GM19099 (cell line): ENCODE results near the gene RBM38.

ENCODE experiments used
- POLR2A ChIP-seq: IDR thresholded peaks from 3 replicates; pipeline ENCODE4 v1.6.1; 2011; ENCODE audit warnings: low read depth; ENCODE audit not compliant: insufficient read length; ENCODE audit errors: extremely low read depth

Gene RBM38

GRCh38 chr20:57441510-57442154 is 50.4 kb downstream of the RBM38 start:
- TF ChIP-seq POLR2A, result no peak

- no peak for TF ChIP-seq POLR2A
These were observed 51.1 kb downstream of the RBM38 start for GRCh38 chr20:57442158-57442887.

- no peak for TF ChIP-seq POLR2A
These were observed 51.7 kb downstream of the RBM38 start for GRCh38 chr20:57442888-57443239.

DNA sequence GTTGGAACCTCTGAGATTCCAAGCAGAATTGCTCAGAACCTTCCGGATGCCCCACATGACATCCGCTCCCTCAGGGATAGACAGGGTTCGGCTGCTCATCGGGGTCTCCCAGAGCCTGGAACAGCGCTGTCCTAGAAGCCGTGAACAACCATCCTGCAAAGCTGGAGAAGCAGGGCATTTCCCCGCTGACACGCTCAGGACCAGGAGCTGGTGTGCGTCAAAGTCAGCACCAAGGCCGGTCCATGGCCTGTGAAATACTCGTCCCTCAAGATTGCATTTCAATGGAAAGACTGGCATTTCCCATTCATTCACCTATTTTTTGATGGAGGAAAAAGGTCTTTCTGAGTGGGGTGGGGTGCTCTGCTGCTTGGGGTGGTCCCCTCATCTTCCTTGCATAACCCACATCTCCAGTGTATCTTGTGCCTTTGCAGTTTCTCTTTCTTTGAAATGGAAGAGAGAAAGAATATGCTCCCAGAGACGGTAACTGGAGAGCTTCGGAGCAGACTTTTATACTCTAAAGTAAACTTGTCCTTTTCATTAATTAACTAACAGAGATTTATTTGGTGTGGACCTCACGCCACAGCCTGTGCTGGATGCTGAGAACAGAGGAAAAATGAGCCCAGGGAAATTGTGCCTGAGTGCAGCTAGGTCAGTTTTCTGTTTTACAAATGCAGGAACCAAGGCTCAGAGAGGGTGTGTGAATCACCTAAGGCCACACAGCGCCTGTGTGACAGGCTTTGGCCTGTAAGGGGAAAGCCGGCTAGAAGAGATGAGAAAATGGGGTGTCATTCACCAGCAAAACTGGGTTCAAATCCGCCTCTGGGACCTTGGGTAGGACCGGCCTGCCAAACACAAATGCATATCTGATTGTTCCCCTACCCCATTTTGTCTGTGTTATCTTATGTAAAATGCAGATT is 52.4 kb downstream of the RBM38 start:
- no peak for TF ChIP-seq POLR2A

DNA sequence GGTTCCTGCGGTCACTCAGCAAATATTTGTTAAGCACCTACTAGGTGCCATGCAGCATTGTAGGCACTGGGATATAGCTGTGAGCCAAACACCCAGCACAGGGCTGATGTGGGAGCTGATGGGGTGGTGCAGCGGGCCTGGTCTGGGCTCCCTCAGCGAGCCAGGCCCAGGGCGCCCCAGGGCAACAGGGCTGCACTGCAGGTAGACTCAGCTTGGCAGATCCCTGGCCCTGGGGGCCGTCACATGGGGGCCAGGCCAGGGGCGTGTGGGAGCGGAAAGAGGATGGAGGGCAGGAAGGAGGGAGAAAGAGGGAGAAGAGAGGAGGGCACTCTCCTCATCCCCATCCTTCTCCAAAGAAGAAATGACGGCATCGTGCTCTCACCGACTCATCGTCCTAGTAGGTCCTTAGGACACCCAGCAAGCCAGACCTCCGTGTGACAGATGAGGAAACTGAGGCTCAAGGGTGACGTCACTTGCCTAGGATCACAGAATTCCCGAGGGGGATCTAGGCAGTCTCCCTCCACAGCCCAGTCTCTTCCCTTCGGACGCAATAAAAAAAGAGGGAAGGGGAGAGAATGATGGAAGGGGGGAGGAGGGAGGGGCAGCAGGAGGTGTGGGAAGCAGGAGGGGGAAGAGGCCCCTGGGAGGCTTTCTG is 53.3 kb downstream of the RBM38 start:
- TF ChIP-seq POLR2A, result no peak

DNA sequence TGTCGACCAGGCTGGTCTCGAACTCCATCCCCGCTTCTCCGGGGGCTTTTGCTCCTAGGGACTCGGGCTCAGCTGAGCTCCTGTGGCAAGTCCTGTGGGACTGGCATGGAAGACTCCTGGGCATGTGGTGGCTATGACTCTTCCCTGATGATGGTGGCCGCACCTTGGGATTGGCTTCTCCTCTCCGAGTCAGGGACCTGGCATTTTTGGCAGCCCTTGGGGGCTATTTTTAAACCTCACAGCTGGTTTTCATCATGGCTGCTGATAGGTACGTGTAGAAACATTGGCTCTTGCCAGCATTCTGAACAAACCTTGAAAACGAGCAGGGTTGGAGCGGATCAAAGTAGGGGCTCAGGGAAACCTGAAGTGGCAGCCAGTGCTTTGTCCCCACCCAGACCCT is 54.1 kb downstream of the RBM38 start:
- no peak for TF ChIP-seq POLR2A

DNA sequence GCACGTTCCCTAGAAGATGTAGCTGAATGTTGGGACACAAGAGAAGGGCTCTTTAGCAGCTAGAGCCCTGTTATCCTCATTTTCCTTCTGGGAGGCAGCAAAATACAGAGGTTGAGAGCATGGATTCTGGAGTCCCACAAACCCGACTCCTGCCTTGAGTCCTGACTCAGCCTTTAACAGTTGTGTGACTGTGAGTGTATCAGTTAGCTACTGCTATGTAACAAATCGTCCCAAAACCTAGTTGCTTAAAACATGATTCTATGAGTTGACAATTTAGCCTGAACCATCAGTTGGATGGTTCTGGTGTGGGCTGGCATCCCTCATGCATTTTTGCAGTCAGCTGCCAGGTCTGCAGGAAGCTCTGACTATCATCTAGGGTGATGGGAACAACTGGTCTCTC is 54.6 kb downstream of the RBM38 start:
- no peak for TF ChIP-seq POLR2A

DNA sequence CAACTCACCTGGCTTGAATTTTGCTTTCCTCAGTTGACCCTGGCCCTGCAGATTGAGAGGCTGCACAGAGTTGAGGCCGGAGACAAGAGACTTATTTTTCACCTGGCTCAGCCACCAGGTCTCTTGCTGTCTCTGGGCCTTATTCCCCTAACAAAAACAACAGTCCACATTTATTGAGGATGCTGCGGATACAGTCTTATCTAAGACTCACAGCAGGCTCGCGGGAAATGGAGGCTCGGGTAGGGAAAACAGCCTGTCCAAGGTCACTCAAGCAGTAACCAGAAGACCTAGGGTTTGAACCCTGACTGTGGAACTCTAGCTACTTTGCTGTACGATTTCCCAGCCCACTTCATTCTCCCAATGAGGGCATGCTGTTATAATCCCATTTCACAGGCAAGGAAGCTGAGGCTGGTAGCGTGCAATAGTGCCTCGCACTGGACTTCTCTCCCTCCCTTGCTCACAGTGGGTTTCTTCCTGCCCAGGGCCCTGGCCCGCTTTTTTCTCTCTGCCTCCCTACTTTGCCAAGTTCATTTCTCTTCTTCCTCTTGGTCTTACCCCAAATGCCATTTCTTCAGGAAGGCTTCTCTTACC is 57.7 kb downstream of the RBM38 start:
- TF ChIP-seq POLR2A, result no peak

DNA sequence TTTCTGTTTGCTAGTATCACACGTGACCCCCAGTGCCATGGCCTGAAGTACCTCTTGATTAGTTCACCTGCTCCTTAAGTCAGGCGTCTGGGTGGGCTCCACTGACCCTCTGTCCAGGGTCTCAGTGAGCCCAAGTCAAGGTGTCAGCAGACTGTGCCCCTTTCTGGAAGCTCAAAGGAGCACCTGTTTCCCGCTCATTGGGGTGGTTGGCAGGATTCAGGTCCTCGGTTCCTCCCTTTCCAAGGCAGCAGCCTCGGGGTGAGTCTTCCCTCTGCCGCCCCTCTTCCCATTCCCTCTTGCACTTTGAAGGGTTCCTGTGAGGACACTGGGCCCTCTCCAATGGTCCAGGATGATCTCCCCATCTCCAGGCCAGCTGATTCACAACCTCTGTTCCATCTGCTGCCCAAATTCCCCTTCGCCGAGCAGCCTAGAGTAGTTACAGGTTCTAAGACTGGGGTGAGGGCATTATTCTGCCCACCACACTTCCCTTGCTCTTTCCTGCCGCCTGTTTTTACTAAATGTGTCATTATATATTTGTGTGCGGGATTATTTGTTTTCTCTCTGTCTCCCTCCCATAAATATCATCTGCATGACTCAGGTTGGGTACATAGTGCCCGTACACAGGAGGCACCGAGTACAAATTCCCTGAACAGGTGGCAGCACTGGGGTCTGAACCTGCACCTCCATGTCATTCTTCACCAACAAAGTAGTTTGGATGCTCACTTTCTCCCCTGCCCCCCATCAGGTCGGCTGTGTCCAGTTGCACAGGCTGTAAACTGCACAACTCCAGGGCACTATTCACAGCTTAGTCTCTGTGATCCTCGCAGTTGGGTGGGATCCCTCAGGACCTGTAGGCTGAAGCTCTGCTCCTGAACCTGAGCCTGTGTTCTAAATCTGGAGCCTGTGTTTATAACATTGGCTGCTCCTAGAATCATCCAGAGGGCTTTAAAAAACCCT is 58.5 kb downstream of the RBM38 start:
- TF ChIP-seq POLR2A, result no peak

- TF ChIP-seq POLR2A, result no peak
These were observed 59.2 kb downstream of the RBM38 start for GRCh38 chr20:57450419-57450818.

DNA sequence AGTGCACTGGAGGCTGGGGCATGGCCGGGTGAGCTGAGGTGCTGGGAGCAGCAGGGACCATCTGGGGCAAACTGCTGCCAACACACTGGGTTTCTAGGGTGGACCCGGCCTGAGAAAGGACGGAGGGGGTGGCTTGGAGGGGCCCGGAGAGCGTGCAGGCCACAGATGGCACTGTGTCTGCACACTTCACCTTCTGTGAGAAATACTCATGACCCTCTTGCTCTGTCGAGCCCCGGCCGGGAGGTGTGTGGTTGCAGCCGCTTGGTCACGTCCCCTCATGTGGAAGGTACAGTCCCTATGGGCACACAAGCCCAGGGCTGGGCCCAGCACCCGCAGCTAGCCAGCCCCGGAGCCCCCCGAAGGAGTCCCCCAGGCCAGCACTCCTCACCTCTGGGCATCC is 59.7 kb downstream of the RBM38 start:
- no peak for TF ChIP-seq POLR2A

DNA sequence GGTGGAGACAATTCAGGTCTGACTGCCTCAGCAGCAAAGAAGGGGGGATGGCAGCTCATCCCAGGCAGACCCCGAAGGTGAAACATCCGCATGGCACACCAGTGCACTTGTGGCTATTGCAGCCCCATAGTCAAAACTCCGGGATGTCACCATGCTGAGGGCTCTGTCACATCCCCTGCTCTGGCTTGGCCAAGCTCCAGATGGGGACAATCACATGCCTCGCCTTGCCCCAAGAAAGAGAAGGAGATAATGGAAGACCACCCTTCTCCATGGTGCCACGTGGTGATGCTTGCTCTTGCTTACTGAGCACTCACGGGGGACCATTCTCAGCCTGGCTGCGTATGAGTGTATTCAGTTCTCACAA is 60.2 kb downstream of the RBM38 start:
- TF ChIP-seq POLR2A, result no peak

- TF ChIP-seq POLR2A, result no peak
These were observed 60.8 kb downstream of the RBM38 start for GRCh38 chr20:57451795-57452661.

DNA sequence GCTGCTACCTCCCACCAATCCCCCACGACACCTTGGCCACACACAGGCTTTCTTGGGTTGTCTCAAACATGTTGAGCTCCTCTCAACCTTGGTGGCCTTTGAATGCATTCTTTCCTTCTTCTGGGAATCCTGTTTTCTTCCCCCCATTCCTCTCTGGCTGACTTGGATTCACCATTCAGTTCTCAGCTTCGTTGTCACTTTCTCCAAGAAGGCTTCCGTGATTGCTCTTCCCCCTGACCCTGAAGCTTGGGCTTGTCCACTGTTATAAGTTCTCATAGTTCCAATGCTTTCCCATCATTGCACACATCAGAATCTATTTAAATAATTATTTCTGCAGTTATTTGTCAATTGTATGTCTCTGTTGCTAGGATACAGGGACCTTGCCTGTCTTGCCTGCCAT is 64.2 kb downstream of the RBM38 start:
- no peak for TF ChIP-seq POLR2A

DNA sequence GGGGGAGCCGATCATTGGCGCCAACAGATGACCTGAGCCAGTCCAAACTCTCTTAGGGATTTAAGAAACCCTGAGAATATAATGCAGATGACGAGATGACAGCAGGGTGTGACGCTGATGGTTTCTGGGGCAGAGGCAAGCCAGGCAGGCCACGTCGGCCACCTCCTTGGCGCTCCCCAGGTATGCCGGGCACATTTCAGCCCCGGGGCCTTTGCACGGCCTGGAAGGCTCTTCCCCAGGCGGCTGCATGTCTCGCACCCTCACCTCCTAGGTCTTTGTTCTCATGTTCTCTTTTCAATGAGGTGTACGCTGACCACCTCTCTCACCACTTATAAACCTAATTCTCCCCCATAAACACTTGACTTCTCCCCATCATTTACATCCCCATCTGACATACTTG is 64.9 kb downstream of the RBM38 start:
- no peak for TF ChIP-seq POLR2A
